ENCODE results near the gene VGLL3.
A peak's percentile ranks its signal among the peaks of the same experiment; 100 is the strongest.
"Not testable (repeated sequence)": the region's sequence is repeated elsewhere in the genome, so short reads cannot be mapped to it uniquely, and the experiment has no call there.

VGLL3 gene

DNA sequence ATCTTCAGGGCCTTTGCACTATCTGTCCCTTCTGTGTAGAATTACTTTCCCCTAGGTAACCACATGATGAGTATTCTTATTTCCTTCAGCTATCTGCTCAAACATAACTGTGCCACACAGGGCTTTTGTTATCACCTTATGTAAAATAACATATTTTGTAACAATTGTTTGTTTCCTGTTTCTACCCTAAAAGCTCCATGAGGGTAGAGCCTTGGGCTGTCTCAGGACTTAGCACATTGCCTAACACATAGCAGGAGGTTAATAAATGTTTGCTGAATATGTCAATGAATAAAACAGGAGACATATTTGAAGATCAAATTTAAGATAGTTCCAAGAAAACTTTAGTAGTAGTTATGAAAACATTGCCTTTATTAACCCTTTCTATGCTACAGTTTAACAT, 14.7 kb downstream of the VGLL3 start:
- ChIA-PET CTCF (interaction anchor here (0.8 kb wide), 1 partner anchor 14 kb away, joined by 3 read pairs; the partner anchor contains the start of gene VGLL3), POLR2A (no interaction called here)
- TF ChIP-seq, protein P1, sequence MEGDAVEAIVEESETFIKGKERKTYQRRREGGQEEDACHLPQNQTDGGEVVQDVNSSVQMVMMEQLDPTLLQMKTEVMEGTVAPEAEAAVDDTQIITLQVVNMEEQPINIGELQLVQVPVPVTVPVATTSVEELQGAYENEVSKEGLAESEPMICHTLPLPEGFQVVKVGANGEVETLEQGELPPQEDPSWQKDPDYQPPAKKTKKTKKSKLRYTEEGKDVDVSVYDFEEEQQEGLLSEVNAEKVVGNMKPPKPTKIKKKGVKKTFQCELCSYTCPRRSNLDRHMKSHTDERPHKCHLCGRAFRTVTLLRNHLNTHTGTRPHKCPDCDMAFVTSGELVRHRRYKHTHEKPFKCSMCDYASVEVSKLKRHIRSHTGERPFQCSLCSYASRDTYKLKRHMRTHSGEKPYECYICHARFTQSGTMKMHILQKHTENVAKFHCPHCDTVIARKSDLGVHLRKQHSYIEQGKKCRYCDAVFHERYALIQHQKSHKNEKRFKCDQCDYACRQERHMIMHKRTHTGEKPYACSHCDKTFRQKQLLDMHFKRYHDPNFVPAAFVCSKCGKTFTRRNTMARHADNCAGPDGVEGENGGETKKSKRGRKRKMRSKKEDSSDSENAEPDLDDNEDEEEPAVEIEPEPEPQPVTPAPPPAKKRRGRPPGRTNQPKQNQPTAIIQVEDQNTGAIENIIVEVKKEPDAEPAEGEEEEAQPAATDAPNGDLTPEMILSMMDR (IDR thresholded peaks at IDR 0.05; ENCODE audit: insufficient read depth, low read length, missing control alignments): no peak
- DNase-seq (ENCODE audit: low read depth, low spot score): no peak
- no peak overlapping the region for H3K4me3 ChIP-seq (ENCODE audit: low read depth, low read length)

GRCh38 chr3:86974177-86974576, 16.8 kb downstream of the VGLL3 start:
- H3K4me3 ChIP-seq (ENCODE audit: low read depth, low read length); DNase-seq (ENCODE audit: low read depth, low spot score): not testable (repeated sequence)
- CTCF ChIA-PET: interaction anchor here (0.9 to 1.6 kb wide), 4 partner anchors 105 to 188 kb away, joined by 3 to 7 read pairs (median 4); no protein-coding TSS in a partner anchor
- POLR2A ChIA-PET: interaction anchor here (1.5 to 1.9 kb wide), 2 partner anchors 13 to 17 kb away, joined by 3 to 7 read pairs; partner anchors contain the start of gene VGLL3

DNA sequence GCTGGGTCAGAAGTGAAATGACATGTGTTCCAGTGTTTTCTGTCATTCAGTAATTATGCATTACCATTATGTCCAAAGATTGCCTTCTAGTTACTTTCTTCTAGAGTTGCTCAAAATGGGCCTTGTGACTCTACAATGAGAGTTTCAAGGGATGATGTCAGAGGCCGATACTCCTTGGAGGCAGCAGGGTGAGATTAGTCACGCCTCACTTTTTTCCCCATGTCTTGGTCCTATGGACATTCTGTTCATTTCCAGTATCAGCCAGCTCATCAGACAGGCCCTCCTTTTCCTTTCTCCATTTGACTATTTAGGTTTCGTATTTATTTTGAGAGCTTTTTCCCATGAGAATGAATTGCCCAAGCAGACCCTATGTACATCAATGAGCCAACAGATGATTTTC, 17.5 kb downstream of the VGLL3 start:
- H3K4me3 ChIP-seq (ENCODE audit: low read depth, low read length): no peak overlapping the region
- TF ChIP-seq, protein P1 (IDR thresholded peaks at IDR 0.05; ENCODE audit: insufficient read depth, low read length, missing control alignments): no peak
- DNase-seq (ENCODE audit: low read depth, low spot score): peak; percentile 73
- ChIA-PET POLR2A (interaction anchor here (1.5 to 1.9 kb wide), 2 partner anchors 12 to 17 kb away, joined by 3 to 7 read pairs; partner anchors contain the start of gene VGLL3), CTCF (interaction anchor here (0.6 to 1.6 kb wide), 5 partner anchors 19 to 188 kb away, joined by 3 to 7 read pairs (median 3); no protein-coding TSS in a partner anchor)

DNA sequence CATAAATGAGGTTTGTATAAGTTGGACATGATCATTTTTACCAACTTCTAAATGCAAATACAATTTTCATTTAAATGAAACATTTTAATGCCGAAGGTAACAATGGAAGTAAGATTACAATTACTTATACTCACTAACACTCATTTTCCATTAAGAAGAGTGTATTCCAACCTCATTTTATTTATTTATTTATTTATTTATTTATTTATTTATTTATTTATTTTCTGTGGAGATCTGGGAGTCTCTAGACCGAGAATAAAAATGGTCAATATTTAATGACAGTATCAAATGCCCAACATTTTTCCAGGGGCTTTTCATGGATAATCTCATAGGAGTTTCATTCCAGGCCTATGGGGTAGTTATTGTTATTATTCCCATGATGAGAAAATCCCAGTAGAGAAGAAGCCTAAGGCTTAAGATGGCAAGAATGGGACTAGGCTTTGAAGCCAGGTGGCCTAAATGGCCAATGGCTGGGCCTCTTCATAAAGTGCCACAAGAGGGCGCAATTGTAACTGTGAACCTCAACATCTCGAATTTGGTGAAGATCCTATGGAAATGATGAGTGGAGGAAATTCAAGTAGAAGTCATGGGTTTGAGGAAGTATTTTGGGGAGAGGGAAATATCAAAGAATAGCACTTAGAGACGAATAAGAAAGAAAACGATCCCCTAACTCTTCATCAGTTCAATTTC, 21.3 kb downstream of the VGLL3 start:
- ChIA-PET CTCF (interaction anchor here (1.2 to 3.4 kb wide), 10 partner anchors 10 to 198 kb away, joined by 3 to 26 read pairs (median 5); no protein-coding TSS in a partner anchor), POLR2A (no interaction called here)
- DNase-seq (ENCODE audit: low read depth, low spot score): no peak
- no peak overlapping the region for H3K4me3 ChIP-seq (ENCODE audit: low read depth, low read length)
- TF ChIP-seq, protein P1 (IDR thresholded peaks at IDR 0.05; ENCODE audit: insufficient read depth, low read length, missing control alignments): peak; percentile 58

DNA sequence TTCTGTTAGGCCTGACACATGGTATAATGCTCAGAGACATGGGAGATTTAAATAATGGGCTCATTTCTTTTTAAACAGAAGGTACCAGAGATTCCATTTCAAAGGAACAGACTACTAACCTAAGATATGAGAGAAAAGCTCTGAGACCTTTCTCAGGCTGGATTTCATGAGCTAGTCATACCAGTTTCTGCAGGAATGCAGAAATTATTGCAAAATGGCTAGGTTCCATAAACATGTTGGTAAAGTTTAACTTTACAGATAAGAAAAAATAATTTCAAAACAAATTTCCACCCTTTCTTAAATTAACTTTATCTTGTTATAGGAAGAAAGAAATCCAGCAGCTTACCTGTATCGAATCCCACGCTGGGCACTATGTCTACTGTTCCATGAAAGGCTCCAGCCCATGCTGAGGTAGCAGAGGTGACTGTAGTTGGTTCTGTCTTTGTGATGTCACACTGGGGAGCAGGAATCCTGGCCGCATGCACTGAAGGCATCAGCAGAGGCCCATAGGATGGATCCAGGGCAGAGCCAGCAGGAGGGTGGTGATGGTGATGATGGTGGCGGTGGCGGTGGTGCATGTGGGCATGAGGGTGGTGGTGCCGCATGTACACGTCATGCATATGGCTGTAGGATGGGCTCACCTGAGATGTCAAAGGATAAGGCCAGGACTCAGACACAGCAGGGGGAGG, 22.6 kb downstream of the VGLL3 start:
- TF ChIP-seq, protein P1 (IDR thresholded peaks at IDR 0.05; ENCODE audit: insufficient read depth, low read length, missing control alignments): no peak
- no peak for DNase-seq (ENCODE audit: low read depth, low spot score)
- ChIA-PET POLR2A (no interaction called here), CTCF (interaction anchor here (1.0 to 3.4 kb wide), 11 partner anchors 8 to 198 kb away, joined by 3 to 26 read pairs (median 4); no protein-coding TSS in a partner anchor)
- no peak overlapping the region for H3K4me3 ChIP-seq (ENCODE audit: low read depth, low read length)

DNA sequence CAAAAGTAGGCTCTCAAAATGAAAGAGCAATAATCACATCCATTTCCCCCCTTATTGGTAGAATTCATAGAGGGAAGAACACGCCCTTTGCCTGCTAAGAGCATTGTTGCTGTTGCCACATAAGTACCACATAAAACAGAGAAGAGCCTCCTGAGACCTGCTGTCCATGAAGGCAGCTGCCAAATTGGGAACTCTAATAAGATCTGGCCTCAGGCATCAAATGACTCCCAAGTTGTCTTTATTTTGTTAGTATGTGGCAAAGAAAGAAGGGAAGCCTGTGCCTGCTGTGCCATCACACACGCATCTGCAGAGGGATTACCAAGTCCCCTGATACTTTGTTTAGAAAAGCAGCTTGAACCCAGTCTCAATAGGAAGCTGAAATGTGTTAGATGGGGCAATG, 23.9 kb downstream of the VGLL3 start:
- TF ChIP-seq, protein P1 (IDR thresholded peaks at IDR 0.05; ENCODE audit: insufficient read depth, low read length, missing control alignments): no peak
- DNase-seq (ENCODE audit: low read depth, low spot score): no peak
- ChIA-PET CTCF (interaction anchor here (1.0 to 3.4 kb wide), 10 partner anchors 11 to 194 kb away, joined by 3 to 26 read pairs (median 5); partner anchors contain the start of gene VGLL3), POLR2A (no interaction called here)
- H3K4me3 ChIP-seq (ENCODE audit: low read depth, low read length): no peak overlapping the region

Data from AG04449 (cell line).